ENCODE data around the gene TRIM71. TPM values are rescaled to one million over a fixed set of nuclear protein-coding genes. Genes with fewer than 3 reads are reported as not detected.

TRIM71 gene
- polyA plus RNA-seq, 3 donors = 0.02 to 0.33 (median 0.06) TPM

DNA sequence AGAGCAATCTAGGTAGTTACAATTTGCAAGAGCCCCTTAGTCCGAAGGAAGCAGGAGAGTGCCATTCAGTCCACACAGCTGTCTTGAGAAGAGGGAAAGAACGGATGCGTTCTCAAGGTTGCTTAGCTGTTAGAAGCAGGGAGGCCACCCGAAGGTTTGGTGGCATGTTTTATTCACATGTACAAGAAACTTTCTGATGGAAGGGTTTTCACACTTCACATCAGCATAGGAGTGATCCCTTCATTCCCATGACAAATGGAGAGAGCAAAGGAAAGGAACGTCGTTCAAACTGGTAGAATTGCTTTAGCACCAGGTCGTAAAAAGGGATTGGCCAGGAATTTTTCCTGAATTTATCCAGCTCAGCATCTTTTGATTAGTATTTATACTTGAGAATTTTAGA, 53.5 kb downstream of the TRIM71 start:
- Histone ChIP-seq H3K4me2 (replicated peaks; ENCODE audit: extremely low read depth, low read length, poor library complexity, severe bottlenecking) (no peak overlapping the region), H3K4me3 (replicated peaks in 1 of 3; ENCODE audit: low read depth in 2 of 3, low read length in 3 of 3) (no peak overlapping the region), H4K20me1 (ENCODE audit: insufficient read depth, low read length) (no peaks in the 10 kb centered on the region), H3K4me1 (ENCODE audit: control insufficient read depth in 1 of 2, insufficient read depth in 2 of 2, low read length in 2 of 2) (peaks cover 30% of the 10 kb centered on the region in 2 donors), H2AFZ (ENCODE audit: insufficient read depth, low read depth, low read length, poor library complexity, severe bottlenecking) (no peak overlapping the region), H3K27ac (ENCODE audit: low read depth in 1 of 2, low read length in 2 of 2) (no peak overlapping the region), H3K36me3 (replicated peaks in 1 of 2; ENCODE audit: control insufficient read depth in 1 of 2, insufficient read depth in 2 of 2, low read length in 2 of 2) (no peaks in the 10 kb centered on the region), H3K27me3 (ENCODE audit: control insufficient read depth in 2 of 2, insufficient read depth in 2 of 2, low read length in 2 of 2) (no peaks in the 10 kb centered on the region), H3K79me2 (ENCODE audit: insufficient read depth, low read length) (peaks cover 7% of the 10 kb centered on the region), H3K9ac (ENCODE audit: insufficient read depth, low read length, poor library complexity, severe bottlenecking) (no peak overlapping the region), H3K9me3 (replicated peaks in 1 of 2; ENCODE audit: control insufficient read depth in 1 of 2, insufficient read depth in 1 of 2, low read length in 2 of 2) (no peaks in the 10 kb centered on the region)
- Mint-ChIP-seq H3K27me3 (ENCODE audit: low read depth in 3 of 3) (peaks cover 0 to 2% (median 0%) of the 10 kb centered on the region in 3 donors), H3K4me3 (no peak overlapping the region), H3K36me3 (no peaks in the 10 kb centered on the region), H3K4me1 (peaks cover 38% of the 10 kb centered on the region), H3K27ac (peak overlapping the region in 1 of 7 donors; percentile 73), H3K9me3 (no peaks in the 10 kb centered on the region)
- intact Hi-C loops (cut with micrococcal nuclease) = no loop called here
- no peak for DNase-seq
- WGBS (ENCODE audit: insufficient coverage) = 100% methylated on average over 3 of the region's 7 CpGs
- TF ChIP-seq, protein P1, sequence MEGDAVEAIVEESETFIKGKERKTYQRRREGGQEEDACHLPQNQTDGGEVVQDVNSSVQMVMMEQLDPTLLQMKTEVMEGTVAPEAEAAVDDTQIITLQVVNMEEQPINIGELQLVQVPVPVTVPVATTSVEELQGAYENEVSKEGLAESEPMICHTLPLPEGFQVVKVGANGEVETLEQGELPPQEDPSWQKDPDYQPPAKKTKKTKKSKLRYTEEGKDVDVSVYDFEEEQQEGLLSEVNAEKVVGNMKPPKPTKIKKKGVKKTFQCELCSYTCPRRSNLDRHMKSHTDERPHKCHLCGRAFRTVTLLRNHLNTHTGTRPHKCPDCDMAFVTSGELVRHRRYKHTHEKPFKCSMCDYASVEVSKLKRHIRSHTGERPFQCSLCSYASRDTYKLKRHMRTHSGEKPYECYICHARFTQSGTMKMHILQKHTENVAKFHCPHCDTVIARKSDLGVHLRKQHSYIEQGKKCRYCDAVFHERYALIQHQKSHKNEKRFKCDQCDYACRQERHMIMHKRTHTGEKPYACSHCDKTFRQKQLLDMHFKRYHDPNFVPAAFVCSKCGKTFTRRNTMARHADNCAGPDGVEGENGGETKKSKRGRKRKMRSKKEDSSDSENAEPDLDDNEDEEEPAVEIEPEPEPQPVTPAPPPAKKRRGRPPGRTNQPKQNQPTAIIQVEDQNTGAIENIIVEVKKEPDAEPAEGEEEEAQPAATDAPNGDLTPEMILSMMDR (IDR thresholded peaks at IDR 0.05) = no peak

DNA sequence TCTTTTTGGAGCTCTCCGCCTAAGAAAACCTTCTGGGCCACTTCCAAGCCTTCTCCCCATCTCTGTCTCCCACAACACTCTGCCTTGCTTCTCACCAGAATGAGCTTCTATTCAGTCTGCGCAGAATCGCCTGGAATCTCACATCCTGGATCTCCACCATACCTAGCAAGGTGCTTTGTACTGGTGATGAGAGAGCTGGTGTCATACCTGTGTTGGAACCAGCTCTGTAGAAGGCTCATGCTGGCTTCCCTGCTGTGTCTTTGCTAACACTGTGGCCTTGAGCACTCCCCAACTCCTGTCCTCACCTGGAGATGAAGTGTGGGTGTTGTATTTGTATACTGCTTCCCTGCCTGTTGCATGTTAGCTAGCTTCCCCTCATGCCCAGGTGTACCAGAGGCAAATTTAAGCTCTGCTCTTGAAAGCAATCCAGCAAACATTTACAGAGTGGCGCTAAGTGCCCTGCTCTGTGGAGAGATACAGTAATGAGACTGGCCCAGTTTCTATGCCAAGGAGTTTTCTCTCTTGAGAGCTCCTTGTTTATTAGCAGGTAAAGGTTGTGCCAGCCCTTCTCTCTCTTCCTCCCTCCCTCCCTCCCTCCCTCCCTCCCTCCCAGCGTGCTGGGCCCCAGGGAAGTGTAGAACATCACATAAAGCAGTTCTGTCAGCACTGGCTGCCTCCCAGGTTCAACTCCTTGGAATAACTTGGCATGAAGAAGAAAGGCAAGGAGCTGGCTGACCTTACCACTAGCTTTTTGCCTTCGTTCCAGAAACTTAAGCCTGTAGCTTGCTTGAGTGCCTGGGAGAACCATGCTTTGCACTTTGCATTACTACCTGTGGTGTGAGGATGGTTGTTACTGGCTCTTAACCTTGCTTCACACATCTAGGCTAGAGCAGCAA, 54.9 kb downstream of the TRIM71 start:
- peak overlapping the region; percentile 40 for H3K9ac ChIP-seq (ENCODE audit: insufficient read depth, low read length, poor library complexity, severe bottlenecking)
- Mint-ChIP-seq H3K27me3 (ENCODE audit: low read depth in 3 of 3) (peaks cover 0 to 2% (median 0%) of the 10 kb centered on the region in 3 donors), H3K36me3 (peaks cover 0 to 3% of the 10 kb centered on the region in 2 donors), H3K27ac (peak overlapping the region in 3 of 7 donors; percentile 80 to 92 (median 90)), H3K4me3 (peak overlapping the region in 1 of 2 donors; percentile 88), H3K4me1 (peaks cover 40% of the 10 kb centered on the region), H3K9me3 (no peaks in the 10 kb centered on the region)
- peaks cover 30% of the 10 kb centered on the region in 2 donors for H3K4me1 ChIP-seq (ENCODE audit: control insufficient read depth in 1 of 2, insufficient read depth in 2 of 2, low read length in 2 of 2)
- peak overlapping the region; percentile 68 for H3K4me2 ChIP-seq (replicated peaks; ENCODE audit: extremely low read depth, low read length, poor library complexity, severe bottlenecking)
- peak overlapping the region in 1 of 2 donors; percentile 72 for H3K27ac ChIP-seq (ENCODE audit: low read depth in 1 of 2, low read length in 2 of 2)
- peak overlapping the region in 1 of 3 experiments; percentile 57 for H3K4me3 ChIP-seq (replicated peaks in 1 of 3; ENCODE audit: low read depth in 2 of 3, low read length in 3 of 3)
- DNase-seq = no peak
- H3K27me3 ChIP-seq (ENCODE audit: control insufficient read depth in 2 of 2, insufficient read depth in 2 of 2, low read length in 2 of 2) = no peaks in the 10 kb centered on the region
- intact Hi-C loops (cut with micrococcal nuclease) = no loop called here
- H3K36me3 ChIP-seq (replicated peaks in 1 of 2; ENCODE audit: control insufficient read depth in 1 of 2, insufficient read depth in 2 of 2, low read length in 2 of 2) = no peaks in the 10 kb centered on the region
- peak overlapping the region; percentile 73 for H2AFZ ChIP-seq (ENCODE audit: insufficient read depth, low read depth, low read length, poor library complexity, severe bottlenecking)
- peaks cover 4% of the 10 kb centered on the region for H3K79me2 ChIP-seq (ENCODE audit: insufficient read depth, low read length)
- no peaks in the 10 kb centered on the region for H4K20me1 ChIP-seq (ENCODE audit: insufficient read depth, low read length)
- TF ChIP-seq, protein P1 (IDR thresholded peaks at IDR 0.05) = no peak
- no CpG with 5 or more reads among the region's 6 CpGs for WGBS (ENCODE audit: insufficient coverage)
- H3K9me3 ChIP-seq (replicated peaks in 1 of 2; ENCODE audit: control insufficient read depth in 1 of 2, insufficient read depth in 1 of 2, low read length in 2 of 2) = no peaks in the 10 kb centered on the region

Data from CD14-positive monocyte (primary cell).